GM12865 (cell line): Measurements from ENCODE around the gene MBNL2.

Experiments
- DNase-seq: peaks from one replicate; pipeline ENCODE4 v3.0.0; 2010; ENCODE audit warnings: low read depth
- H3K4me3 ChIP-seq: 2 replicates; pipeline ENCODE4 v1.5.1; 2011; ENCODE audit warnings: mild to moderate bottlenecking, low read depth, low read length, control low read depth
- CTCF ChIP-seq: IDR thresholded peaks from 2 replicates; pipeline ENCODE4 v1.5.1; 2011; ENCODE audit warnings: low read length, control low read depth, low read depth, inconsistent platforms; ENCODE audit not compliant: insufficient read depth; ENCODE audit errors: missing control alignments

MBNL2 gene

DNA sequence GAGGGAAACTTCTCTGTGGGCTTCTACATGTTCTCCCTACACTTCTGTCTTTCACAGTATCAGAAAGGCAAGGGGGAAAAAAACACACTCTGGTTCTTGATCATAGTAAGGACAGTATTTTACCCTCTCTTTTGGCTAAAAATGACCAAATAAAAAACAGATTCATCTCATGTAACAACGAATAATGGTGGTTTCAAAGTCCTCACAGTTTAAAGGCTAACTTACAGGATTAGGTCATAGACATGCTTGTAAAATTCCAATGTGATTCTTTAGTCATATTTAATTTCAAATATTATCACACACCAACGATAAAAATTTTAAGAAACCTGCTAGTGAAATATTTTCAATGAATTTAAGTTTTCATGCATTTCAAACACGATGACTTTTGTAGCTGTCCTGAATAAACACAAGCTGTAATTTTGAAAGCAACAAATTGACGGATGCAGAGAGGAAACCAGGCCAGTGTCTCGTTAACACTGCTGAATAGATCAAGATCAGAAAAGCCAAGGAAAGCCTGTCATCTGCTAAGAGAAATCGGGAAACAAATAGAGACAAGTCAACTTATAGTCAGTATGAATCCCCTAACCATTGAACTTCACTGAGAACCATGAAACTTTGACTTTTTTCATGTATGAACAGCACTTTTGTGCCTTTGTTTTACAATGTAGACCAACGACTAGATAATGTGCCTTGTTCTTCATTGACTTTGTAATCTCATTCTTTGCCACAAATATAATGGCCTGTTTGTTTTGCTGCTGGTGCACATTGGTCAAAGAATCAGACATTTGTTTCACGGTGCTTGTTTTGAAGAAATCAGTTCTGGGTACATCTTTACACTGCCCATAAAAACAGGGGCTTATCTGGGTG is 22.0 kb downstream of the MBNL2 start:
- no peak for DNase-seq
- no peak for TF ChIP-seq CTCF
- no peak overlapping the region for H3K4me3 ChIP-seq

GRCh38 chr13:97245011-97245410 is 22.9 kb downstream of the MBNL2 start:
- DNase-seq, result no peak
- H3K4me3 ChIP-seq, result no peak overlapping the region
- no peak for TF ChIP-seq CTCF

- no peak overlapping the region for H3K4me3 ChIP-seq
Observed at GRCh38 chr13:97246596-97247158, 24.5 kb downstream of the MBNL2 start.

DNA sequence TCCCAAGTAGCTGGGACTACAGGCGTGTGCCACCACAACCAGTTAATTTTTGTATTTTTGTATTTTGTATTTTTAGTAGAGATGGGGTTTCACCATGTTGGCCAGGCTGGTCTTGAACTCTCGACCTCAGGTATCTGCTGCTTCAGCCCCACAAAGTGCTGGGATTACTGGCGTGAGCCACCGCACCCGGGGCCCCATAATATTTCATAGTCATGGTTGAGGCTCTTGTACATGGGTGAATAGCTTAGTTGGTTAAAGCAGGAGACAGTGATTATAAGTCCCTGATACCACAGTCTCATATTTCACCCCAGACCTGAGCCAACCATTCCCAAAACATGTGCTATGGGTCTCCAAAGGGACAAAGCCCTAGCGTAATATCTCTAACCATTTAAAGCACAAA is 26.1 kb downstream of the MBNL2 start:
- no peak for DNase-seq
- no peak for TF ChIP-seq CTCF
- no peak overlapping the region for H3K4me3 ChIP-seq

More at GRCh38 chr13:97246596-97247158, 24.5 kb downstream of the MBNL2 start:
- no peak for TF ChIP-seq CTCF
- DNase-seq, result no peak

GRCh38 chr13:97249093-97249795 is 27.1 kb downstream of the MBNL2 start:
- DNase-seq, result no peak
- no peak for TF ChIP-seq CTCF
- no peak overlapping the region for H3K4me3 ChIP-seq

- TF ChIP-seq CTCF, result no peak
- DNase-seq, result no peak
- H3K4me3 ChIP-seq, result no peak overlapping the region
Observed at GRCh38 chr13:97249796-97250495, 27.8 kb downstream of the MBNL2 start.
